Measurements from ENCODE around the gene MYO1A. TPM values are rescaled to one million over a fixed set of nuclear protein-coding genes. Genes with fewer than 3 reads are reported as not detected.

The MYO1A gene
- total RNA-seq, 2 experiments from 2014 or later = 1.4 to 2.9 TPM

DNA sequence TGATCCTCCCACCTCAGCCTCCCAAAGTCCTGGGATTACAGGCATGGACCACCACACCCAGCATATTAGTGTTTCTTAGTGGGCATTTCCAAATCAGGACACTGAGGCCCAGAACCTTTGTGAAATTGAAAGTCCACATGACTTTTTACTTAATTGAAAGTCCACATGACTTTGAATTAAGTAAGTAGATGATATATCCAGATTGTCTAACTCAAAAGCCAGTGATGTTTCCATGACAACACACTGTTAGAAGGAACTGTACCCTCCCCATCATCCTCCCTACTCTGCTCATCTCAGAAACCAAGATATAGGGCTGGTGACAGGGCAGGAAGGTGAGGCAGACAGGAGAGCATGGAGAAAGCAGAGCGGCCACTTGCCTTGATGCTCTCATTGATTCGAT lies 7.2 kb downstream of the MYO1A start:
- POLR2A ChIA-PET = no interaction called here

DNA sequence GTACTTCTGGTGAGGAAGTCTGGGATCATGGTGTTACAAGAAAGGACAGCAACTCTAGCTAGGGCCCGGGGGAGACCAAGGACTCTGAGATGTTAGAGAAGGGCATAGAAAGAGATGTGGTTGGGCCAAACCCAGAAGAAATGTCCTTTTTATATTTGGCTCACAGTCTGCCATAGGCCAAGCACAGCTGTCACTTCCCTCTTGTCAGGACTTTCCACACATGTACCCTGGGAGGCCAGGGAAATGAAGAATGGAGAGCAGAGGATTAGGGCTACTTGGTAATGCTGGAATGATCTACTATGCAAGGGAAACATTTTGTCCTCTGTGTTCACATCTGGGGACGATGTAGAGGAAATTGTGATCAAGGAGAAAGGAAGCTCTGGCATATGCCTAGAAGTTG lies 9.2 kb downstream of the MYO1A start:
- Mint-ChIP-seq H3K4me1 (peaks cover 6% of the 10 kb centered on the region), H3K9me3 (no peaks in the 10 kb centered on the region), H3K36me3 (ENCODE audit: low read depth) (no peaks in the 10 kb centered on the region), H3K4me3 (no peak overlapping the region), H3K27ac (no peak overlapping the region), H3K27me3 (peaks cover 3% of the 10 kb centered on the region)
- DNase-seq = no peak
- ChIA-PET POLR2A (interaction anchor here (0.6 to 0.7 kb wide), 2 partner anchors 9 to 33 kb away, joined by 3 read pairs; partner anchors contain the start of gene MYO1A), CTCF (interaction anchor here (0.8 to 1.9 kb wide), 9 partner anchors 9 to 35 kb away, joined by 3 to 8 read pairs (median 4); partner anchors contain the start of genes MYO1A and TAC3)

More for the DNA sequence above, 7.2 kb downstream of the MYO1A start:
- H3K36me3 Mint-ChIP-seq (ENCODE audit: low read depth) = no peaks in the 10 kb centered on the region
- peaks cover 3% of the 10 kb centered on the region for H3K27me3 Mint-ChIP-seq
- no peaks in the 10 kb centered on the region for H3K9me3 Mint-ChIP-seq
- H3K4me1 Mint-ChIP-seq = peaks cover 25% of the 10 kb centered on the region
- no peak for DNase-seq
- CTCF ChIA-PET = interaction anchor here (1.1 to 1.4 kb wide), 2 partner anchors 10 to 16 kb away, joined by 3 to 4 read pairs; no protein-coding TSS in a partner anchor
- no peak overlapping the region for H3K27ac Mint-ChIP-seq
- no peak overlapping the region for H3K4me3 Mint-ChIP-seq

DNA sequence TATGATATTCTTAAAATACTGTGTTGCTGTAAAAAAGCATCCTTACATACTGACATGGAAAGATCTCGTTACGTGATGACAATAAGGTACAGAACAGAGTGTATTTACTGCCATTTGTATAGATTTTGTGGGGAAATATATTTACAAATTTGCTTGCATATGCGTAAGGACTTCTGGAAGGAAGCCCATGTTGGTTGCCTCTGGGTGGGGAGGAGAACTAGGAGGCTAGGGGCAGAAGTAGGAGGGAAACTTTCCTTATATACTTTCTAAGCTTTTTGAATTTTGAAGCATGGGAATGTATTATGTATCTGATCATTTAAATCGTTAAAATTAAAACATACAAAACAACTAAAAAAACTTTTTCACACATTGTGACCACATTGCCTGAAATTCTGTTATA lies 9.7 kb downstream of the MYO1A start:
- Mint-ChIP-seq H3K27ac (no peak overlapping the region), H3K27me3 (peaks cover 3% of the 10 kb centered on the region), H3K4me1 (peaks cover 3% of the 10 kb centered on the region), H3K4me3 (no peak overlapping the region), H3K9me3 (no peaks in the 10 kb centered on the region), H3K36me3 (ENCODE audit: low read depth) (no peaks in the 10 kb centered on the region)
- DNase-seq = no peak
- ChIA-PET POLR2A (interaction anchor here (0.7 kb wide), 1 partner anchor 32 kb away, joined by 3 read pairs; no protein-coding TSS in a partner anchor), CTCF (interaction anchor here (0.8 to 1.9 kb wide), 8 partner anchors 9 to 35 kb away, joined by 3 to 8 read pairs (median 4); partner anchors contain the start of genes MYO1A and TAC3)

DNA sequence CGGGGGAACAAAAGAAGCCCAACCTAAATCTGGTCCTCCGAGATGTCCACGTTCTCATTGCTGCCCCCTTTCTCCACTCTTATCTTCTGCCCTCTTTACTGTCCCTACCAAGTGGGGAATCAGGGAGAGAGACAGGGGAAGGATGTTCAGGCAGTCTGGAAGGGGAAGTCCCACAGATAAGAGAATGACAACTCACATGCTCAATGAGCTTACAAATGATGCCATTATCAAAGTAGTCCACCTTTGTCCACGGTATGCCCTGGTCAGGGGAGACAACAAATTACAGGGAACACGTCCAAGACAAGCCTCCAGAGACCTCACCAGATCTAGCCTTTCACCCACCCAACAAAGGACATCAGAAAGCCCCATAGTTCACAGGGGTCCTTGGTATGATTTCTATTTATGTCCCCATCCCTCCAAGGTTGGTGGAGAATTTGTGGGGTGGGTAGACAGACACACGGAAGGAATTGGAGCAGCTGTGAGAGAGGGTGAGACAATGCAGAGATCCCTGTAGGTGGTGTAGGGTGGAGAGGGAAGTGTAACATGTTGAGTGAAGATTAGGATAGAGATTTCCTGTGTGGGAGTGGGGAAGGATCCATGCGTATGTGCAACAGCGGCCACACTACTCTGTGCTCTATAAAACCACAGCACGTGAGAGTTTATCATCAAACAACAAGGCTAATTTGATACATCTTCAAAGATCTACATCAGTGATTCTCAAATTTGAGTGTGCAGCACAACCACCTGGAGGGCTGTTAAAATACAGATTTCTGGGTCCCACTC lies 10.7 kb downstream of the MYO1A start:
- no peak overlapping the region for H3K27ac Mint-ChIP-seq
- no peaks in the 10 kb centered on the region for H3K36me3 Mint-ChIP-seq (ENCODE audit: low read depth)
- no peak overlapping the region for H3K4me3 Mint-ChIP-seq
- no peak for DNase-seq
- H3K4me1 Mint-ChIP-seq = no peaks in the 10 kb centered on the region
- CTCF ChIA-PET = interaction anchor here (1.1 to 1.6 kb wide), 2 partner anchors 18 to 24 kb away, joined by 3 read pairs; no protein-coding TSS in a partner anchor
- H3K27me3 Mint-ChIP-seq = peaks cover 3% of the 10 kb centered on the region
- POLR2A ChIA-PET = no interaction called here
- H3K9me3 Mint-ChIP-seq = no peaks in the 10 kb centered on the region

DNA sequence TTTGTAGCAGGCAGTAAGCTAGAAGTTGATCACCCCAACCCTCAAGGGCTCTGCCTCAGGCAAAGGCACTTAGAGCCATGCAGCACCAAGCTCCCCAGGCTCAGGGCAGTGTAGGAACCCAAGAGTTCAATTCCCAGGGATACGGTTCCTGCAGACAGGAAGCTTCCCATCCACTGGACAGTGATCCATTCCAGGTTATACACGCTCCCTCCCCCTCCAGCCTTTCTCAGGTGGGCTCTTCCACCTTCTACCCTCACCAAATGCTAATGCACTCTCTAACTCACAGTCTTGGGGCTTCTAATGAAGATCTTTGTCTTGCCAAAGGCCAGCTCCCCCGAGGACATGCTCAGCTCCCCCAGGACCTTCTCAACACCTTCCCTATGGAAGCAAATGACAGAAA lies 12.7 kb downstream of the MYO1A start:
- no peak overlapping the region for H3K27ac Mint-ChIP-seq
- H3K4me1 Mint-ChIP-seq = peaks cover 2% of the 10 kb centered on the region
- peaks cover 3% of the 10 kb centered on the region for H3K27me3 Mint-ChIP-seq
- CTCF ChIA-PET = interaction anchor here (1.2 to 1.6 kb wide), 2 partner anchors 9 to 14 kb away, joined by 5 read pairs; no protein-coding TSS in a partner anchor
- H3K4me3 Mint-ChIP-seq = no peak overlapping the region
- DNase-seq = no peak
- no peaks in the 10 kb centered on the region for H3K36me3 Mint-ChIP-seq (ENCODE audit: low read depth)
- no peaks in the 10 kb centered on the region for H3K9me3 Mint-ChIP-seq
- POLR2A ChIA-PET = no interaction called here

DNA sequence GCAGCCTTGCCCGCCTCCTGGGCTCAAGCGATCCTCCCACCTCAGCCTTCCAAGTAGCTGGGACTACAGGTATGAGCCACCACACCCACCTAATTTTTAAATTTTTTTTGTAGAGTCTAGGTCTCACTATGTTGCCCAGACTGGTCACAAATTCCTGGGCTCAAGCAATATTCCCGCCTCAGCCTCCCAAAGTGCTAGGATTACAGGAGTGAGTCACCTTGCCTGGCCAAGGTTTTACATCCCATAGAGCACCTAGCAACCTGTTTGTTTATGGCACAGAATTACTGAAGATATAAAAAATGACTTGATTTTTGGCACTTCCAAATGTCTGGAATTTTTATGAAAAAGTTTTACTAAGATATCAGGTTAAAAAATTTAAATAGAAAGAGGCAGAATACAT lies 16.5 kb downstream of the MYO1A start:
- H3K27ac Mint-ChIP-seq = no peak overlapping the region
- H3K4me3 Mint-ChIP-seq = no peak overlapping the region
- CTCF ChIA-PET = interaction anchor here (0.8 to 5.4 kb wide), 8 partner anchors 10 to 79 kb away, joined by 3 to 31 read pairs (median 4); partner anchors contain the start of gene TAC3
- no peaks in the 10 kb centered on the region for H3K36me3 Mint-ChIP-seq (ENCODE audit: low read depth)
- POLR2A ChIA-PET = no interaction called here
- peaks cover 26% of the 10 kb centered on the region for H3K4me1 Mint-ChIP-seq
- no peak for DNase-seq
- H3K27me3 Mint-ChIP-seq = no peaks in the 10 kb centered on the region
- no peaks in the 10 kb centered on the region for H3K9me3 Mint-ChIP-seq

DNA sequence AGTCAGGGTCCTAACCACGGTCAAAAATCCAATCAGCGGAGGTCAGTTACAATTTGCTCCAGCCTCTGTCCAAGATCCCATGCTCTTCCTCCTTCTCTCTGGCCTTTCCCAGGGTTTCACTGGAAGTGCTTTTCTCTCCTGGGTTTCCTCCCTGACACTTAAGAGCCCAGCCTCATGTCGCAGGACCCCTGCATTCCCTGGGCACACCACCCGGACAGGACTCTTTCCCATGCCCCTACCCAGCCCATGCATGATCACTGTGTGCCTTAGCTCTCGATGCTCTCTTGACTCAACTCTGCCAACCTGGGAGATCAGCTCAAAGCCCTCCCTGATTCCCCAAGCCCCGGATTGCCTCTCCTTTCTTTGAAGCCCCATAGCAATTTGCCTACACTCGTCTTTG lies 18.1 kb downstream of the MYO1A start:
- H3K36me3 Mint-ChIP-seq (ENCODE audit: low read depth) = no peaks in the 10 kb centered on the region
- DNase-seq = no peak
- H3K4me3 Mint-ChIP-seq = no peak overlapping the region
- H3K27ac Mint-ChIP-seq = no peak overlapping the region
- no peaks in the 10 kb centered on the region for H3K27me3 Mint-ChIP-seq
- ChIA-PET POLR2A (no interaction called here), CTCF (interaction anchor here (0.9 to 5.4 kb wide), 16 partner anchors 9 to 93 kb away, joined by 3 to 31 read pairs (median 5); partner anchors contain the start of genes MYO1A, NEMP1, STAT6 and TAC3)
- peaks cover 41% of the 10 kb centered on the region for H3K4me1 Mint-ChIP-seq
- no peaks in the 10 kb centered on the region for H3K9me3 Mint-ChIP-seq

DNA sequence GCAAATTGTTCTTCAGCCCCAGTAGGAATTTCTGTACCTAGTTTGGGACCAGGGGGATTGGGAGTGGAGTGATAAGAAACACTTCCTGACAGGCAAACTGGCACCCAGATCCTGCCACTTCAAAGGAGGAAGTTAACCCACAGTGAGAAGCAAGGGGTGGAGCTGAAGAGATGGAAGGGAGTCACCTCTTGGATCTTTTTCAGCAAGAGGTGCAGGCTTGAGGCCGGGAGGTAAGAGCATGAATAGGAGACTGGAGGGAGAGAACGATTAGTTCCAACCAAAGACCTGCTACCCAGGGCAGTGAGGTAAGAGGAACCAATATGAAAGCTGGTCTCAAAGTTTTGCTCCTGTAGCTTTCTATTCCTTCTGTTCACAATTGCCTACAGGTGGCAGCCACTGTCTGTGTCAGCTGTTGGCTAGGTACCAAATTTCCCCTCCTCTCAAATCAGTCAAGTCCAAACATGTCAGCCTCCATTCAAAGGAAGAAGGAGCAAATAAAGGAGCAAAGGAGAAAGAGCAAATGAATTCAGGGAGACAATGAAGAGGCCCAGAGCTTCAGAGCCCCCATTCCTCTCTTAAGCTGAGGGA lies 18.7 kb downstream of the MYO1A start:
- Mint-ChIP-seq H3K27me3 (no peaks in the 10 kb centered on the region), H3K9me3 (no peaks in the 10 kb centered on the region), H3K27ac (peak overlapping the region; percentile 28), H3K4me3 (no peak overlapping the region), H3K36me3 (ENCODE audit: low read depth) (no peaks in the 10 kb centered on the region), H3K4me1 (peaks cover 47% of the 10 kb centered on the region)
- peak; percentile 39 for DNase-seq
- CTCF ChIA-PET = interaction anchor here (0.5 to 5.4 kb wide), 19 partner anchors 9 to 418 kb away, joined by 3 to 31 read pairs (median 5); partner anchors contain the start of genes MYO1A, NEMP1, STAT6 and TAC3
- POLR2A ChIA-PET = interaction anchor here (0.6 kb wide), 1 partner anchor 268 kb away, joined by 4 read pairs; the partner anchor contains the start of gene HSD17B6

DNA sequence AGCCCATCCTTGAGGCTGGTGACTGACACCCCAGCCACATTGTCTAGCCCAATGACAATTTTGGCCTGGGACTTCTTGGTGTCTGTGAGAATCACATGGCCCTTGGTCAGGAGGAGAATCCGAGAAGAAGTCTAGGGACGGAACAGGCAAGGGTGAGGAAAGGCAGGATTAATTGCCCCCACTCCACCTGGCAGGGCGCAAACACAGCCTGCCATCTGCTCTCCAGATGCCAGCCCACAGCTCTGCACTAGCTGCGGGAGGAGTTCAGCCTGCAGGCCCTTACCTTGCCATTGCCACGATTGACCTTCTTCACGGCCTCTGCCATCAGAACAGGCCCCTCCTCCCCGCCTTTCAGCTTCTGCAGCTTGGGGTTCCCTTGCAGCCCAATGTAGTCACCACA lies 20.5 kb downstream of the MYO1A start:
- Mint-ChIP-seq H3K27ac (no peak overlapping the region), H3K4me1 (peaks cover 47% of the 10 kb centered on the region), H3K9me3 (no peaks in the 10 kb centered on the region), H3K4me3 (no peak overlapping the region), H3K36me3 (ENCODE audit: low read depth) (no peaks in the 10 kb centered on the region), H3K27me3 (no peaks in the 10 kb centered on the region)
- CTCF ChIA-PET = interaction anchor here (0.8 to 1.6 kb wide), 2 partner anchors 12 to 18 kb away, joined by 3 read pairs; no protein-coding TSS in a partner anchor
- POLR2A ChIA-PET = no interaction called here
- DNase-seq = no peak

DNA sequence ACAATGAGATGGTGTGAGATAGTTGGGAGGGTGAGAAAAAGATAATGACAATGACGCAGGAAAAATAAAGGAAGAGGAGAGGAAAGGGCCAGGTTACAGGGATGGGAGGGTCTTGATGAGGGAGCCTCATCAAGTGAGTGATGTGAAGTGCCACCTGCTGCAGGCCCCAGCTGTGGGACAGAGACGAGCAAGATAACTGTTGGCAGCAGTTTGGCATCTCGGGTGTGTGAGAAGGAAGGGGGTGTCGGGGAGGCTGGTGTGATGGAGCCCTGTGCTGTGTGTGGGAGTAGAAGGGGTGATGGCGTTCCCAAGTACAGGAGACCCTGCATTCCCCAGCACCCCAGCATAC lies 22.1 kb downstream of the MYO1A start:
- POLR2A ChIA-PET = no interaction called here
- CTCF ChIA-PET = interaction anchor here (1.0 to 2.5 kb wide), 9 partner anchors 9 to 84 kb away, joined by 3 to 10 read pairs (median 5); partner anchors contain the start of gene STAT6
- DNase-seq = no peak

DNA sequence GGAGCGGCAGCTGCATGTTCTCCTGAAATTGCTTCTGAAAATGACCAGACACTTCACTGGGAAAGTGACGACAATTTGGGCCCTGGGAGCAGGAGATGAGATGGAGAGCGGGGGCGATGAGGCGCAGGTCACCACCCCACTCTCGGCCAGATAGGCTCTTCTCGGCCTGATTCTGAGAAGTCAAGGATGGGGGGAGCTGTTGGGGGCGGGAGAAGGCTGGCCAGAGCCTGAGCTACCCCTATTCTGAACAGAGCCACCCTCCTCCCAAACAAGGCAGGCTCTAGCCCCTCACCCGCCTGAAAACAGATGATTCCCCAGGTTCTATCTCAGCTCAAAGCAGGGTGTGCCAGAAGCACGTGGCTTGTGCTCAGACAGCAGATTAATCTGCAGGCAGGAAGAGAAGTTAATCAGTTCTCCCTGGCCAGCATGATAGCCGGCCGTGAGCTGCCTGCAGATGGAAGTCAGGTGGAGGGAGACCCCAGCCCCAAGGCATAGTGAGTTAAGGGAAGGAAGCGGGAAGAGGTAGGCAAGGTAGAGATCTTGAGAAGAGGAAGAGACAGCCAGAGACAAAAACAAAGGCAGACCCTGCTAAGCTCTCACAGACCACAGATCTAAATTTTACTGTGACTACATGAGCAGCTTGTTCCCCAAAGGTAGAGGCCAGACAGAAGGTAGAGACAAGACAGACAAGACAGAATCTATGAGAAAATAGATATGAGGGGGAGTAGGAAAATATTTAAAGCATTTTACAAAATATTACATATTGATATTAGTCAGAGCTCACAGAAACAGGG lies 22.7 kb downstream of the MYO1A start:
- H3K4me1 Mint-ChIP-seq = peaks cover 45% of the 10 kb centered on the region
- no peaks in the 10 kb centered on the region for H3K27me3 Mint-ChIP-seq
- no peak overlapping the region for H3K4me3 Mint-ChIP-seq
- DNase-seq = no peak
- ChIA-PET POLR2A (no interaction called here), CTCF (interaction anchor here (1.0 to 2.5 kb wide), 9 partner anchors 9 to 84 kb away, joined by 4 to 10 read pairs (median 5); partner anchors contain the start of gene STAT6)
- H3K36me3 Mint-ChIP-seq (ENCODE audit: low read depth) = no peaks in the 10 kb centered on the region
- H3K9me3 Mint-ChIP-seq = no peaks in the 10 kb centered on the region
- H3K27ac Mint-ChIP-seq = peak overlapping the region; percentile 87

More for the DNA sequence above, 22.1 kb downstream of the MYO1A start:
- H3K9me3 Mint-ChIP-seq = no peaks in the 10 kb centered on the region
- H3K4me1 Mint-ChIP-seq = peaks cover 45% of the 10 kb centered on the region
- no peaks in the 10 kb centered on the region for H3K27me3 Mint-ChIP-seq
- no peak overlapping the region for H3K4me3 Mint-ChIP-seq
- peak overlapping the region; percentile 87 for H3K27ac Mint-ChIP-seq
- H3K36me3 Mint-ChIP-seq (ENCODE audit: low read depth) = no peaks in the 10 kb centered on the region

DNA sequence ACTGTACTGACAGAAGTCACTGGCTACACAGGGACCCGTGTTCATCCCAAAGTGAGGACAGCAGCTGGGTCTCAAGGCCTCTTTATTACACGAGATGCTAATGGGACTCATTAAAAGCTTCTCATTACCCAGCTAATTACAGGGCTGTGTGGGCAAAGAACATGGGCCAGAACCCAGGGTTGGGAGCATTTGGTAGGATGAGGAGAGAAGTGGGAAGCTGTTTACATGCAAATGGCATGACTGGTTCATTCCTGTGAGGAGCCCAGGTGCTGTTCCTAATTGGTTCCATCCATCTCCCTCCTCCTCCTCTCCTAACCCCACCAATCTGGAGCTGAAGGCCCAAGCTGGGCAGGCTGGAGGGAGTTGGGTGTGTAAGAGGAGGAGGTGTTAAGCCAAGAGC lies 24.7 kb downstream of the MYO1A start:
- Mint-ChIP-seq H3K9me3 (no peaks in the 10 kb centered on the region), H3K36me3 (ENCODE audit: low read depth) (no peaks in the 10 kb centered on the region), H3K27me3 (no peaks in the 10 kb centered on the region), H3K4me1 (peaks cover 33% of the 10 kb centered on the region), H3K27ac (no peak overlapping the region), H3K4me3 (no peak overlapping the region)
- no peak for DNase-seq
- CTCF ChIA-PET = interaction anchor here (0.9 to 2.4 kb wide), 5 partner anchors 9 to 35 kb away, joined by 3 to 6 read pairs (median 4); partner anchors contain the start of gene TAC3
- POLR2A ChIA-PET = no interaction called here
